ENCODE measurements around the gene MPO. TPM values are rescaled to one million over a fixed set of nuclear protein-coding genes. Genes with fewer than 3 reads are reported as not detected.
A peak's percentile ranks its signal among the peaks of the same experiment; 100 is the strongest.

The MPO gene
- total and polyA plus RNA-seq, 2 donors (not counting 1 experiment from before 2014, with no cell fraction given), result 0.07 TPM; not detected in 1

DNA sequence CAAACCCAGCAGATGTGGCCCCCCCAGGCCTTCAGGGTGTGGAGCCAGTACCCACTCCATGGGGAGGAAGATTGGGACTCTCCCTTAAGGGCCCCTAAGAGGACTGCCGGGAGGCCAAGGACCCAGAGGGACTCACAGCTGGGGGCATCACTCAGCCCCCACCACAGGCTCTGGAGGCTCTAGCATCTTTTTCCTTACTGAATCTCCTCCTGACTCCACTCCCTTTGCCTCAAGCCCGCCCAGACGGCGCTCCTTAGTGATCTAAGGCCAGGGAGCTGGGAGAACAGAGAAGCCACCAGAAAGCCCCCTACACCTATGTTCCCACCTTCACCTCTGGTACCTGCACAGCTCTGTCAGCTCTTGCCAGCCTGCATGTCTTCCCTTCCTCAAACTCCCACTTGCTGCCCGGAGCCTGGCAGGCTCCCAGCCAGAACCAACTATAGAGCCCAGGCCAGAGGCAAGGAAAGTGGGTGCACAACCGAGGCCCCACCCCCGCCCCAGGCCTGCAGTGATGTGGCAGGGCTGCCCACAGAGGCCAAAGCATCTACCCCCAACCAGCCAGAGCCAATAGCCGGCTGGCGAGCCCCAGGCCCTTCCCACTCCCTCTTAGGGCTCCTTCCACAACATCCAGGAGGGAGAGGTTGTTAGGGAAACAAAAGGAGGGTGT is 22.3 kb upstream of the MPO start:
- intact Hi-C loops (cut with micrococcal nuclease), result no loop called here
- POLR2A ChIA-PET, result interaction anchor here (0.5 to 1.2 kb wide), 2 partner anchors 37 to 145 kb away, joined by 3 to 4 read pairs; no protein-coding TSS in a partner anchor
- H3K4me2 ChIP-seq (replicated peaks; ENCODE audit: low read depth, low read length, poor library complexity, severe bottlenecking), result no peak overlapping the region

More for the DNA sequence above, 22.3 kb upstream of the MPO start:
- no peaks in the 10 kb centered on the region for H4K20me1 ChIP-seq (ENCODE audit: control insufficient read depth, insufficient read depth, low read length, poor library complexity, severe bottlenecking)
- TF ChIP-seq, protein P1, sequence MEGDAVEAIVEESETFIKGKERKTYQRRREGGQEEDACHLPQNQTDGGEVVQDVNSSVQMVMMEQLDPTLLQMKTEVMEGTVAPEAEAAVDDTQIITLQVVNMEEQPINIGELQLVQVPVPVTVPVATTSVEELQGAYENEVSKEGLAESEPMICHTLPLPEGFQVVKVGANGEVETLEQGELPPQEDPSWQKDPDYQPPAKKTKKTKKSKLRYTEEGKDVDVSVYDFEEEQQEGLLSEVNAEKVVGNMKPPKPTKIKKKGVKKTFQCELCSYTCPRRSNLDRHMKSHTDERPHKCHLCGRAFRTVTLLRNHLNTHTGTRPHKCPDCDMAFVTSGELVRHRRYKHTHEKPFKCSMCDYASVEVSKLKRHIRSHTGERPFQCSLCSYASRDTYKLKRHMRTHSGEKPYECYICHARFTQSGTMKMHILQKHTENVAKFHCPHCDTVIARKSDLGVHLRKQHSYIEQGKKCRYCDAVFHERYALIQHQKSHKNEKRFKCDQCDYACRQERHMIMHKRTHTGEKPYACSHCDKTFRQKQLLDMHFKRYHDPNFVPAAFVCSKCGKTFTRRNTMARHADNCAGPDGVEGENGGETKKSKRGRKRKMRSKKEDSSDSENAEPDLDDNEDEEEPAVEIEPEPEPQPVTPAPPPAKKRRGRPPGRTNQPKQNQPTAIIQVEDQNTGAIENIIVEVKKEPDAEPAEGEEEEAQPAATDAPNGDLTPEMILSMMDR (IDR thresholded peaks at IDR 0.05), result no peak
- TF ChIP-seq EZH2 (IDR thresholded peaks at IDR 0.05; ENCODE audit: borderline replicate concordance, insufficient read depth, low read depth, low read length, poor library complexity, severe bottlenecking), result no peak
- no peak overlapping the region for H3K9ac ChIP-seq (ENCODE audit: low read length)
- no peaks in the 10 kb centered on the region for H3K9me3 ChIP-seq (ENCODE audit: control extremely low read depth in 1 of 3, control insufficient read depth in 2 of 3, insufficient read depth in 1 of 3, low read length in 2 of 3)
- Mint-ChIP-seq H3K27ac (no peak overlapping the region), H3K9me3 (ENCODE audit: insufficient read depth) (no peaks in the 10 kb centered on the region), H3K4me1 (peaks cover 11% of the 10 kb centered on the region), H3K27me3 (peaks cover 5% of the 10 kb centered on the region), H3K4me3 (no peak overlapping the region)
- WGBS (ENCODE audit: insufficient coverage), result 92% methylated on average over 5 of the region's 9 CpGs
- no peak overlapping the region for H2AFZ ChIP-seq (ENCODE audit: insufficient read depth, low read depth, low read length, poor library complexity, severe bottlenecking)
- no peak overlapping the region for H3K27ac ChIP-seq (ENCODE audit: low read length in 2 of 2)
- H3K36me3 ChIP-seq (replicated peaks in 1 of 2; ENCODE audit: control extremely low read depth in 1 of 2, control insufficient read depth in 1 of 2, extremely low read depth in 1 of 2, insufficient read depth in 2 of 2, low read length in 1 of 2), result no peaks in the 10 kb centered on the region
- H3K4me1 ChIP-seq (ENCODE audit: control insufficient read depth in 2 of 2, insufficient read depth in 2 of 2, low read length in 2 of 2), result peaks cover 3 to 14% of the 10 kb centered on the region in 2 donors
- ATAC-seq (ENCODE audit: low read depth), result no peak
- no peaks in the 10 kb centered on the region for H3K27me3 ChIP-seq (replicated peaks in 1 of 4; ENCODE audit: control extremely low read depth in 1 of 4, control insufficient read depth in 3 of 4, insufficient read depth in 4 of 4, low read length in 3 of 4)
- no peaks in the 10 kb centered on the region for H3K79me2 ChIP-seq (ENCODE audit: control insufficient read depth, insufficient read depth, low read length)
- CTCF ChIA-PET, result interaction anchor here (0.7 to 4.8 kb wide), 10 partner anchors 12 to 185 kb away, joined by 3 to 59 read pairs (median 6); partner anchors contain the start of genes HSF5, RNF43 and TSPOAP1
- peak; percentile 5 for DNase-seq
- no peak overlapping the region for H3K4me3 ChIP-seq (ENCODE audit: control extremely low read depth in 1 of 5, extremely low read depth in 1 of 5, insufficient read depth in 1 of 5, low read depth in 2 of 5, low read length in 4 of 5)
